HUES6 (cell line): Measurements from ENCODE around the gene GPR65.

Experiments used
- H3K27ac ChIP-seq: 2 replicates; pipeline ENCODE4 v1.7.0; 2013; ENCODE audit warnings: low read depth, mild to moderate bottlenecking, low read length, inconsistent platforms
- H3K27me3 ChIP-seq: 2 replicates; pipeline ENCODE4 v1.6.1; 2013; ENCODE audit warnings: low read length; ENCODE audit not compliant: control insufficient read depth, insufficient read depth
- H3K36me3 ChIP-seq: 2 replicates; pipeline ENCODE4 v1.6.1; 2013; ENCODE audit warnings: low read length; ENCODE audit not compliant: control insufficient read depth, insufficient read depth
- H3K4me1 ChIP-seq: 2 replicates; pipeline ENCODE4 v1.6.1; 2013; ENCODE audit warnings: low read length; ENCODE audit not compliant: control insufficient read depth, insufficient read depth
- H3K4me3 ChIP-seq: 2 replicates; pipeline ENCODE4 v1.5.1; 2013; ENCODE audit warnings: low read depth, low read length
- H3K9ac ChIP-seq: one replicate; pipeline ENCODE4 v1.6.1; 2013; ENCODE audit warnings: mild to moderate bottlenecking, low read length
- H3K9me3 ChIP-seq: 2 replicates; pipeline ENCODE4 v1.6.1; 2013; ENCODE audit warnings: low read depth, low read length; ENCODE audit not compliant: control insufficient read depth, insufficient read depth

The GPR65 gene

GRCh38 chr14:87990682-87991081, 14.3 kb upstream of the GPR65 start:
- Histone ChIP-seq H3K4me1 (peaks cover 11% of the 10 kb centered on the region), H3K27ac (no peak overlapping the region), H3K9ac (no peak overlapping the region), H3K36me3 (no peaks in the 10 kb centered on the region), H3K9me3 (no peaks in the 10 kb centered on the region), H3K4me3 (no peak overlapping the region), H3K27me3 (no peaks in the 10 kb centered on the region)

- no peaks in the 10 kb centered on the region for H3K36me3 ChIP-seq
- H3K4me1 ChIP-seq: peaks cover 16% of the 10 kb centered on the region
- no peaks in the 10 kb centered on the region for H3K27me3 ChIP-seq
- H3K4me3 ChIP-seq: peak overlapping the region; percentile 86
- peak overlapping the region; percentile 72 for H3K9ac ChIP-seq
- H3K27ac ChIP-seq: no peak overlapping the region; the same call in 1 of the 2 replicates
- H3K9me3 ChIP-seq: no peaks in the 10 kb centered on the region
Observed at GRCh38 chr14:87992346-87992717, 12.6 kb upstream of the GPR65 start.

- no peaks in the 10 kb centered on the region for H3K9me3 ChIP-seq
- peak within 1 kb of the TSS; percentile 57; the same call in 1 of the 2 replicates for H3K27ac ChIP-seq
- peaks cover 16% of the 10 kb centered on the region for H3K4me1 ChIP-seq
- H3K4me3 ChIP-seq: peak within 1 kb of the TSS; percentile 86
- H3K9ac ChIP-seq: peak within 1 kb of the TSS; percentile 72
- H3K27me3 ChIP-seq: no peaks in the 10 kb centered on the region
- H3K36me3 ChIP-seq: no peaks in the 10 kb centered on the region
Observed at GRCh38 chr14:87992718-87993628, 12.0 kb upstream of the GPR65 start, which contains the start of gene GALC. Gene GALC (minus strand): TSS chr14:87993182. CDS start chr14:87993164, 18 bp downstream.

GRCh38 chr14:87994974-87995373, 10.0 kb upstream of the GPR65 start:
- Histone ChIP-seq H3K9me3 (no peaks in the 10 kb centered on the region), H3K9ac (no peak overlapping the region), H3K4me3 (no peak overlapping the region), H3K4me1 (peaks cover 16% of the 10 kb centered on the region), H3K27ac (no peak overlapping the region), H3K27me3 (no peaks in the 10 kb centered on the region), H3K36me3 (no peaks in the 10 kb centered on the region)

- Histone ChIP-seq H3K36me3 (no peaks in the 10 kb centered on the region), H3K9me3 (no peaks in the 10 kb centered on the region), H3K9ac (no peak overlapping the region), H3K27me3 (no peaks in the 10 kb centered on the region), H3K27ac (no peak overlapping the region), H3K4me1 (peaks cover 16% of the 10 kb centered on the region), H3K4me3 (no peak overlapping the region)
Observed at GRCh38 chr14:87995500-87996290, 9.2 kb upstream of the GPR65 start.

GRCh38 chr14:87996291-87996592, 8.7 kb upstream of the GPR65 start:
- no peak overlapping the region for H3K9ac ChIP-seq
- no peaks in the 10 kb centered on the region for H3K9me3 ChIP-seq
- no peaks in the 10 kb centered on the region for H3K27me3 ChIP-seq
- H3K4me1 ChIP-seq: peaks cover 16% of the 10 kb centered on the region
- no peaks in the 10 kb centered on the region for H3K36me3 ChIP-seq
- H3K4me3 ChIP-seq: no peak overlapping the region
- no peak overlapping the region for H3K27ac ChIP-seq

GRCh38 chr14:87998482-87998881, 6.5 kb upstream of the GPR65 start:
- no peak overlapping the region for H3K27ac ChIP-seq
- no peaks in the 10 kb centered on the region for H3K9me3 ChIP-seq
- peaks cover 7% of the 10 kb centered on the region for H3K4me1 ChIP-seq
- H3K4me3 ChIP-seq: no peak overlapping the region
- H3K27me3 ChIP-seq: no peaks in the 10 kb centered on the region
- H3K9ac ChIP-seq: no peak overlapping the region
- no peaks in the 10 kb centered on the region for H3K36me3 ChIP-seq

- Histone ChIP-seq H3K27ac (no peak overlapping the region), H3K9ac (no peak overlapping the region), H3K4me3 (no peak overlapping the region), H3K9me3 (no peaks in the 10 kb centered on the region), H3K36me3 (no peaks in the 10 kb centered on the region), H3K4me1 (peaks cover 5% of the 10 kb centered on the region; the same call in 1 of the 2 replicates), H3K27me3 (no peaks in the 10 kb centered on the region)
Observed at GRCh38 chr14:87999277-87999676, 5.7 kb upstream of the GPR65 start.

GRCh38 chr14:88002421-88003075, 2.4 kb upstream of the GPR65 start:
- no peaks in the 10 kb centered on the region for H3K27me3 ChIP-seq
- H3K9ac ChIP-seq: no peak overlapping the region
- no peak overlapping the region for H3K4me3 ChIP-seq
- no peak overlapping the region for H3K27ac ChIP-seq
- no peaks in the 10 kb centered on the region for H3K36me3 ChIP-seq
- H3K9me3 ChIP-seq: no peaks in the 10 kb centered on the region
- H3K4me1 ChIP-seq: no peaks in the 10 kb centered on the region

- Histone ChIP-seq H3K27ac (no peak overlapping the region), H3K4me1 (no peaks in the 10 kb centered on the region), H3K36me3 (no peaks in the 10 kb centered on the region), H3K27me3 (no peaks in the 10 kb centered on the region), H3K9ac (no peak overlapping the region), H3K9me3 (no peaks in the 10 kb centered on the region), H3K4me3 (no peak overlapping the region)
Observed at GRCh38 chr14:88003425-88003824, 1.5 kb upstream of the GPR65 start.
